ENCODE results near the gene KIF6. TPM values are rescaled to one million over a fixed set of nuclear protein-coding genes. Genes with fewer than 3 reads are reported as not detected.

The KIF6 gene
- total RNA-seq, 1 donor from 2014 or later: 1.3 TPM

- no peaks in the 10 kb centered on the region for H3K27me3 Mint-ChIP-seq (ENCODE audit: unreplicated experiment)
- H3K36me3 Mint-ChIP-seq (ENCODE audit: unreplicated experiment): peaks cover 3% of the 10 kb centered on the region
- no peak overlapping the region for H3K27ac Mint-ChIP-seq (ENCODE audit: unreplicated experiment)
- no peak for DNase-seq (ENCODE audit: extremely low spot score, unreplicated experiment)
- H3K4me1 Mint-ChIP-seq (ENCODE audit: unreplicated experiment): peaks cover 26% of the 10 kb centered on the region
- H3K4me3 Mint-ChIP-seq (ENCODE audit: unreplicated experiment): no peak overlapping the region
- H3K9me3 Mint-ChIP-seq (ENCODE audit: unreplicated experiment): peaks cover 24% of the 10 kb centered on the region
- TF ChIP-seq CTCF (IDR thresholded peaks at IDR 0.05): no peak
Observed at GRCh38 chr6:39476151-39476550, 249.1 kb downstream of the KIF6 start.

- H3K36me3 Mint-ChIP-seq (ENCODE audit: unreplicated experiment): no peaks in the 10 kb centered on the region
- H3K4me1 Mint-ChIP-seq (ENCODE audit: unreplicated experiment): peaks cover 38% of the 10 kb centered on the region
- no peak overlapping the region for H3K4me3 Mint-ChIP-seq (ENCODE audit: unreplicated experiment)
- H3K9me3 Mint-ChIP-seq (ENCODE audit: unreplicated experiment): peaks cover 9% of the 10 kb centered on the region
- TF ChIP-seq CTCF (IDR thresholded peaks at IDR 0.05): no peak
- H3K27me3 Mint-ChIP-seq (ENCODE audit: unreplicated experiment): no peaks in the 10 kb centered on the region
- peak overlapping the region; percentile 72 for H3K27ac Mint-ChIP-seq (ENCODE audit: unreplicated experiment)
- DNase-seq (ENCODE audit: extremely low spot score, unreplicated experiment): no peak
Observed at GRCh38 chr6:39471954-39472659, 253.1 kb downstream of the KIF6 start.

- peaks cover 9% of the 10 kb centered on the region for H3K9me3 Mint-ChIP-seq (ENCODE audit: unreplicated experiment)
- no peak for TF ChIP-seq CTCF (IDR thresholded peaks at IDR 0.05)
- no peak overlapping the region for H3K4me3 Mint-ChIP-seq (ENCODE audit: unreplicated experiment)
- no peak for DNase-seq (ENCODE audit: extremely low spot score, unreplicated experiment)
- H3K4me1 Mint-ChIP-seq (ENCODE audit: unreplicated experiment): peaks cover 33% of the 10 kb centered on the region
- H3K27me3 Mint-ChIP-seq (ENCODE audit: unreplicated experiment): no peaks in the 10 kb centered on the region
- peaks cover 2% of the 10 kb centered on the region for H3K36me3 Mint-ChIP-seq (ENCODE audit: unreplicated experiment)
- H3K27ac Mint-ChIP-seq (ENCODE audit: unreplicated experiment): peak overlapping the region; percentile 69
Observed at GRCh38 chr6:39470506-39470905, 254.7 kb downstream of the KIF6 start.

- DNase-seq (ENCODE audit: extremely low spot score, unreplicated experiment): no peak
- Mint-ChIP-seq H3K36me3 (ENCODE audit: unreplicated experiment) (peaks cover 2% of the 10 kb centered on the region), H3K4me3 (ENCODE audit: unreplicated experiment) (no peak overlapping the region), H3K27ac (ENCODE audit: unreplicated experiment) (no peak overlapping the region), H3K4me1 (ENCODE audit: unreplicated experiment) (peaks cover 32% of the 10 kb centered on the region), H3K27me3 (ENCODE audit: unreplicated experiment) (no peaks in the 10 kb centered on the region), H3K9me3 (ENCODE audit: unreplicated experiment) (peaks cover 9% of the 10 kb centered on the region)
- no peak for TF ChIP-seq CTCF (IDR thresholded peaks at IDR 0.05)
Observed at GRCh38 chr6:39468385-39468784, 256.8 kb downstream of the KIF6 start.

- Mint-ChIP-seq H3K27me3 (ENCODE audit: unreplicated experiment) (no peaks in the 10 kb centered on the region), H3K36me3 (ENCODE audit: unreplicated experiment) (peaks cover 2% of the 10 kb centered on the region), H3K27ac (ENCODE audit: unreplicated experiment) (no peak overlapping the region), H3K9me3 (ENCODE audit: unreplicated experiment) (peaks cover 9% of the 10 kb centered on the region), H3K4me1 (ENCODE audit: unreplicated experiment) (peaks cover 16% of the 10 kb centered on the region), H3K4me3 (ENCODE audit: unreplicated experiment) (no peak overlapping the region)
- TF ChIP-seq CTCF (IDR thresholded peaks at IDR 0.05): no peak
- no peak for DNase-seq (ENCODE audit: extremely low spot score, unreplicated experiment)
Observed at GRCh38 chr6:39466631-39467030, 258.6 kb downstream of the KIF6 start.

Data from osteocyte (in vitro differentiated cells).